PFSK-1 (cell line): ENCODE measurements around the gene EHD3.

Experiments
- FOXP2 ChIP-seq: optimal IDR thresholded peaks from 2 replicates; pipeline ENCODE3; 2011; ENCODE audit warnings: borderline replicate concordance, control low read depth, inconsistent platforms; ENCODE audit not compliant: insufficient read depth; ENCODE audit errors: extremely low read length, extremely low read depth
- POLR2AphosphoS5 ChIP-seq: IDR thresholded peaks from 2 replicates; pipeline ENCODE4 v1.6.1; 2012; ENCODE audit warnings: low read depth, mild to moderate bottlenecking, control low read depth, low read length, moderate library complexity
- TAF1 ChIP-seq: IDR thresholded peaks from 2 replicates; pipeline ENCODE4 v1.6.1; 2012; ENCODE audit warnings: low read length, control low read depth, borderline replicate concordance; ENCODE audit not compliant: insufficient read depth
- TF ChIP-seq, protein P1 (sequence below), 2 experiments: IDR thresholded peaks; 2 replicates each; pipeline versions ENCODE4 v1.6.1 to v1.8.0; 2011 to 2012; ENCODE audit warnings: low read depth in 2 of 2, low read length in 2 of 2, control low read depth in 1 of 2, inconsistent platforms in 1 of 2, mild to moderate bottlenecking in 1 of 2, moderate library complexity in 1 of 2; ENCODE audit not compliant: insufficient read depth in 1 of 2

DNA sequence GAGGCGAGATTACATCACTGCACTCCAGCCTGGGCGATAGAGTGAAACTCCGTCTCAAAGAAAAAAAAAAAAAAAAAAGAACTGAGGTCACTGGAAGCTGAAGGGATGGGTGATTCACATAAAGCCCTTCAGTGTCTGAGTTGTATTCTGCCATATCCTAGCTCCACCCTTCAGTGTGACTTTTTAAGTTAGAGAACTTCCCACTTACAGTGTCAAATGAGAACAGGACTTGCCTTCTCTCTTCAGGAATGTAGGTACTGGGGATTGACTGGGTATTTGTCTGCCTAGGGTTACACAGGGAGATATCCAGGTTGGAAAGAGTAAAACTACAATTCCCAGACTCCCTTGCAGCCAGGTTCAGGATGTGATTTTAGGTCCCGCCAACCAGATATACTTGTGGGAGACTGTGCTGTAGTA lies 37.9 kb downstream of the EHD3 start:
- TF ChIP-seq, protein P1, sequence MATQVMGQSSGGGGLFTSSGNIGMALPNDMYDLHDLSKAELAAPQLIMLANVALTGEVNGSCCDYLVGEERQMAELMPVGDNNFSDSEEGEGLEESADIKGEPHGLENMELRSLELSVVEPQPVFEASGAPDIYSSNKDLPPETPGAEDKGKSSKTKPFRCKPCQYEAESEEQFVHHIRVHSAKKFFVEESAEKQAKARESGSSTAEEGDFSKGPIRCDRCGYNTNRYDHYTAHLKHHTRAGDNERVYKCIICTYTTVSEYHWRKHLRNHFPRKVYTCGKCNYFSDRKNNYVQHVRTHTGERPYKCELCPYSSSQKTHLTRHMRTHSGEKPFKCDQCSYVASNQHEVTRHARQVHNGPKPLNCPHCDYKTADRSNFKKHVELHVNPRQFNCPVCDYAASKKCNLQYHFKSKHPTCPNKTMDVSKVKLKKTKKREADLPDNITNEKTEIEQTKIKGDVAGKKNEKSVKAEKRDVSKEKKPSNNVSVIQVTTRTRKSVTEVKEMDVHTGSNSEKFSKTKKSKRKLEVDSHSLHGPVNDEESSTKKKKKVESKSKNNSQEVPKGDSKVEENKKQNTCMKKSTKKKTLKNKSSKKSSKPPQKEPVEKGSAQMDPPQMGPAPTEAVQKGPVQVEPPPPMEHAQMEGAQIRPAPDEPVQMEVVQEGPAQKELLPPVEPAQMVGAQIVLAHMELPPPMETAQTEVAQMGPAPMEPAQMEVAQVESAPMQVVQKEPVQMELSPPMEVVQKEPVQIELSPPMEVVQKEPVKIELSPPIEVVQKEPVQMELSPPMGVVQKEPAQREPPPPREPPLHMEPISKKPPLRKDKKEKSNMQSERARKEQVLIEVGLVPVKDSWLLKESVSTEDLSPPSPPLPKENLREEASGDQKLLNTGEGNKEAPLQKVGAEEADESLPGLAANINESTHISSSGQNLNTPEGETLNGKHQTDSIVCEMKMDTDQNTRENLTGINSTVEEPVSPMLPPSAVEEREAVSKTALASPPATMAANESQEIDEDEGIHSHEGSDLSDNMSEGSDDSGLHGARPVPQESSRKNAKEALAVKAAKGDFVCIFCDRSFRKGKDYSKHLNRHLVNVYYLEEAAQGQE (IDR thresholded peaks at IDR 0.05; ENCODE audit: insufficient read depth in 1 of 2, low read depth in 2 of 2, low read length in 2 of 2) = no peak
- TF ChIP-seq TAF1 = no peak
- TF ChIP-seq FOXP2 = no peak
- no peak for TF ChIP-seq POLR2AphosphoS5
